Muscle layer of colon (tissue), 2 donors: Measurements from ENCODE around the gene FGF19.

Experiments used
- H3K27ac ChIP-seq: one replicate; pipeline ENCODE4 v1.7.0; 2013; ENCODE audit warnings: low read depth, mild to moderate bottlenecking, low read length, moderate library complexity
- H3K27me3 ChIP-seq, 2 donors: one replicate each; pipeline ENCODE4 v1.7.0; 2013; ENCODE audit warnings: low read length in 2 of 2, mild to moderate bottlenecking in 2 of 2; ENCODE audit not compliant: insufficient read depth in 2 of 2, control insufficient read depth in 1 of 2
- H3K36me3 ChIP-seq: one replicate; pipeline ENCODE4 v1.7.0; 2013; ENCODE audit warnings: mild to moderate bottlenecking, low read length; ENCODE audit not compliant: insufficient read depth
- H3K4me1 ChIP-seq: one replicate; pipeline ENCODE4 v1.7.0; 2013; ENCODE audit warnings: mild to moderate bottlenecking, low read length; ENCODE audit not compliant: insufficient read depth
- H3K4me3 ChIP-seq, 2 donors: one replicate each; pipeline ENCODE4 v1.7.0; 2013; ENCODE audit warnings: low read length in 2 of 2, low read depth in 1 of 2, mild to moderate bottlenecking in 1 of 2, moderate library complexity in 1 of 2
- H3K9ac ChIP-seq: one replicate; pipeline ENCODE4 v1.7.0; 2013; ENCODE audit warnings: low read length
- H3K9me3 ChIP-seq: one replicate; pipeline ENCODE4 v1.7.0; 2013; ENCODE audit warnings: mild to moderate bottlenecking, low read length
- donor health status: abdominal sarcoma.
- donor health status: Adenocarcinoma of cecum.

FGF19 gene

GRCh38 chr11:69680688-69681087 lies 23.1 kb downstream of the FGF19 start:
- H3K9me3 ChIP-seq, result no peaks in the 10 kb centered on the region
- no peak overlapping the region for H3K4me3 ChIP-seq
- no peak overlapping the region for H3K9ac ChIP-seq
- no peaks in the 10 kb centered on the region for H3K4me1 ChIP-seq
- no peaks in the 10 kb centered on the region for H3K36me3 ChIP-seq
- H3K27ac ChIP-seq, result no peak overlapping the region
- peaks cover 0 to under 1% of the 10 kb centered on the region in 2 donors for H3K27me3 ChIP-seq

- Histone ChIP-seq H3K9me3 (no peaks in the 10 kb centered on the region), H3K27ac (no peak overlapping the region), H3K4me1 (peaks cover 13% of the 10 kb centered on the region), H3K36me3 (no peaks in the 10 kb centered on the region), H3K27me3 (no peaks in the 10 kb centered on the region), H3K4me3 (no peak overlapping the region), H3K9ac (no peak overlapping the region)
Measured at GRCh38 chr11:69677749-69678148, 26.1 kb downstream of the FGF19 start.

- Histone ChIP-seq H3K9ac (peak within 1 kb of the TSS; percentile 85), H3K9me3 (no peaks in the 10 kb centered on the region), H3K27me3 (no peaks in the 10 kb centered on the region), H3K27ac (peak within 1 kb of the TSS; percentile 72), H3K4me3 (peak within 1 kb of the TSS; percentile 84 to 94), H3K4me1 (peaks cover 19% of the 10 kb centered on the region), H3K36me3 (peaks cover 19% of the 10 kb centered on the region)
Measured at GRCh38 chr11:69674886-69675714, 28.7 kb downstream of the FGF19 start, which contains the start of gene LTO1. Gene LTO1 (minus strand): TSS chr11:69675353. CDS start chr11:69675239, 114 bp downstream.

DNA sequence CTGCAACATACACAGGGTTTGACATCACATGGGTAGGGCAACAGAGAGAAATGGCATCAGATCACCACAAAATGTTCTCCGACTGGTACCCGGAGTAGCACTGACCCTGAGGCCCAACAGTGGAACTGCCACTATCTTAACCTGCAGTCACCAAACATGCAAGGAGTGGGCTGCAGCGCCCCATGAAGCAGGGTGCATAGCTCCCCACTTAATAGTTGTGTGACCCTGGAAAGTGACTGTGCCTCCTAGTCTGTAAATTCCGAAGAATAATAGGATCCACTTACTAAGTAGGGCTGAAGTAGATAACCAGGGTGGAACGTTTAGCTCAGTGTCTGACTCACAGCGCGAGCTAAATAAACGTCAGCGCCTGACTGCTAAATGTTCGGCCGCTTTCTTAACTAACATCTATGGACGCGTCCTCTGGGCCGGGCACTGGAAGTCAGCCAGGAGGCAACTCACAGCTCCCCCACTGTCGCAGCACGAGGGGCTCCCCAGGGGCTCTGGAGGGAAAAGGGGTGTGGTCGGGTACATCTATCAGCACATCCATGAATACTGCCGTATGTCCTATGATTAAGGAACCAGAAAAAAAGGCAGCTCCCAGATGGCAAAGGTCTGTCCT lies 29.4 kb downstream of the FGF19 start:
- peak overlapping the region; percentile 84 to 94 for H3K4me3 ChIP-seq
- H3K9ac ChIP-seq, result peak overlapping the region; percentile 85
- H3K27me3 ChIP-seq, result no peaks in the 10 kb centered on the region
- peak overlapping the region; percentile 72 for H3K27ac ChIP-seq
- peaks cover 19% of the 10 kb centered on the region for H3K36me3 ChIP-seq
- H3K4me1 ChIP-seq, result peaks cover 22% of the 10 kb centered on the region
- no peaks in the 10 kb centered on the region for H3K9me3 ChIP-seq

DNA sequence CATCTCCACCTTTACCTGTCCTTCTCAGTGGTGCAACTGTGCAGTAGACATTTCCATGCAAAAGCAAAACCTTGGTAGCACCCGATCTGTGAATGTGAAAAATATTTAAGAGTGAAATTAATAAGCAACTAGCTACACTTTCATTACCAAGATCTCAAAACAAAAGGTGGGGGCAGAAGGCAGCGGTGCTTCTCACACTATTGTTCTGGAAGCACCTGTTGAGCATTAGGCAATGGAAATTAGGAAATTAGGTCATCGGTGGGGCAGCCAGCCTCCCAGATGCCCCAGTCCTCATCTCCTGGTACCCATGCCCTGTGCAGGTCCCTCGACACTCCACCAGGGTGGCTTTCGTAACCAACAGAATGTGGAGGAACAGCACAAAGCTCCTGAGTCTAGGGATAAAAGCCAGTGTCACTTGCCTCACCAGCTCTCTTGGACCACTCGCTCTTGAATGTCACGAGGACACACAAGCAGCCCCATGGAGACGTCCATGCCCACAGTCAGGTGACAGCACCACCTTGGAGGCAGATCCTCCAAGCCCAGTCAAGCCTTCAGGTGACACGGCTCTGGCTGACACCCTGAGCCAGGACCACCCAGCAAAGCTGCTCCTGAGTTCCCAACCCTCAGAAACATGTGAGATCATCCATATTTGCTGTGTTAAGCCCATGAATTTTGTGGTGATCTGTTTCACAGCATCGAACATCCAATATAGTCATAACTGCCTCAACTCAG lies 31.9 kb downstream of the FGF19 start:
- H3K4me3 ChIP-seq, result no peak overlapping the region
- peaks cover 22% of the 10 kb centered on the region for H3K4me1 ChIP-seq
- H3K27ac ChIP-seq, result no peak overlapping the region
- no peak overlapping the region for H3K9ac ChIP-seq
- H3K9me3 ChIP-seq, result no peaks in the 10 kb centered on the region
- H3K27me3 ChIP-seq, result no peaks in the 10 kb centered on the region
- H3K36me3 ChIP-seq, result peaks cover 32% of the 10 kb centered on the region

DNA sequence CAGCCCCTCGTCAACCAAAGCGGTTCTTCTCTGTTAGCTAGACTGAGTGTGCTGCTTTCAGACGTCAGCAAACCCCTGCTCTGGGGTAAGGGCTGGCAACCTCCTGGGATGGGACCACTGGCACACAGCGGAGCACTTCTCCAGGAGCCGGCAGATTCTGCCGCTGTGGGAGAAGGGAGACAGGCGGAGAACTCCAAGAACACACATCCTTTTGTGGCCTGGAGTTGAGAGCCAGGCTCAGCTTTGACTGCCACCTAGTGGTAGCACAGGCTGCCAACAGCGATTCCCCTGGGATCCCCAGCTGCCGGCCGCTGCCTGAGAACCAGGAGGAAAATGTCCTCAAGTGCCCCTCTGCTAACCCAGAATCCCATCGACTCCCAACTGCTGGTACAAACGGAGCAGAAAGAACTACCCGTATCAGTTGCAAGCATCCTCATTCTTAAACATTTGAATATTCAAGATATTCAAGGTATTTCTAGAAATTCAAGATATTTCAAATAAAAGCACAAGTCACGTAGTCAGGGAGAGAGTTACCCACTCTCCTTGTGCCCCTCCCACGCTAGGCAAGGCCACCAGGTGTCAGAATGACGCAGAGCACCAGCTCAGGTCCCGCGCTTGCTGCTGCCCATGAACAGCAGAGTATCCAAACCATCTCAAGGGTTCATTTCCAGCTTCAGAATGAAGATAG lies 33.5 kb downstream of the FGF19 start:
- Histone ChIP-seq H3K4me1 (peaks cover 22% of the 10 kb centered on the region), H3K4me3 (no peak overlapping the region), H3K36me3 (peaks cover 37% of the 10 kb centered on the region), H3K9me3 (no peaks in the 10 kb centered on the region), H3K27ac (peak overlapping the region; percentile 10), H3K9ac (no peak overlapping the region), H3K27me3 (no peaks in the 10 kb centered on the region)

DNA sequence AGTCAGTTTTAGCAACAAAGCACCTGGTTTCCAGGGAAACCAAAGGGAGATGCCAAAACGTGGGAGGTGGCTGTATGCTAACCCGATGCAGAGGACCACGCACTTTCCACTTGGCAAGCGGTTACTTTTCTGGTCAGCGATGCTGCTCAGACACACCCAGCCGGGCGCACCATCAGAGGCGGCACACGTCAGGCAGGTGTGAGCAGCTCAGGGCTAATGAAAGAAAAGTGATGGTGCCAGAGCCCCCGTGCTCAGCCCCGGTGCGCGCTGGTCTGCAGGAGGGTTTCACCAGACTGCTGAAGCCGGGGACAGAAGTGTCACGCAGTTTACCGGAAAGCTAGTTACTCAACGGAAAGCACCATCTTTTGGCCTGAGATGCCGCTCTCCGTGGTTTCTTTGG lies 34.3 kb downstream of the FGF19 start:
- peaks cover 37% of the 10 kb centered on the region for H3K36me3 ChIP-seq
- no peaks in the 10 kb centered on the region for H3K27me3 ChIP-seq
- H3K9me3 ChIP-seq, result no peaks in the 10 kb centered on the region
- H3K4me3 ChIP-seq, result no peak overlapping the region
- H3K4me1 ChIP-seq, result peaks cover 20% of the 10 kb centered on the region
- H3K27ac ChIP-seq, result no peak overlapping the region
- no peak overlapping the region for H3K9ac ChIP-seq

DNA sequence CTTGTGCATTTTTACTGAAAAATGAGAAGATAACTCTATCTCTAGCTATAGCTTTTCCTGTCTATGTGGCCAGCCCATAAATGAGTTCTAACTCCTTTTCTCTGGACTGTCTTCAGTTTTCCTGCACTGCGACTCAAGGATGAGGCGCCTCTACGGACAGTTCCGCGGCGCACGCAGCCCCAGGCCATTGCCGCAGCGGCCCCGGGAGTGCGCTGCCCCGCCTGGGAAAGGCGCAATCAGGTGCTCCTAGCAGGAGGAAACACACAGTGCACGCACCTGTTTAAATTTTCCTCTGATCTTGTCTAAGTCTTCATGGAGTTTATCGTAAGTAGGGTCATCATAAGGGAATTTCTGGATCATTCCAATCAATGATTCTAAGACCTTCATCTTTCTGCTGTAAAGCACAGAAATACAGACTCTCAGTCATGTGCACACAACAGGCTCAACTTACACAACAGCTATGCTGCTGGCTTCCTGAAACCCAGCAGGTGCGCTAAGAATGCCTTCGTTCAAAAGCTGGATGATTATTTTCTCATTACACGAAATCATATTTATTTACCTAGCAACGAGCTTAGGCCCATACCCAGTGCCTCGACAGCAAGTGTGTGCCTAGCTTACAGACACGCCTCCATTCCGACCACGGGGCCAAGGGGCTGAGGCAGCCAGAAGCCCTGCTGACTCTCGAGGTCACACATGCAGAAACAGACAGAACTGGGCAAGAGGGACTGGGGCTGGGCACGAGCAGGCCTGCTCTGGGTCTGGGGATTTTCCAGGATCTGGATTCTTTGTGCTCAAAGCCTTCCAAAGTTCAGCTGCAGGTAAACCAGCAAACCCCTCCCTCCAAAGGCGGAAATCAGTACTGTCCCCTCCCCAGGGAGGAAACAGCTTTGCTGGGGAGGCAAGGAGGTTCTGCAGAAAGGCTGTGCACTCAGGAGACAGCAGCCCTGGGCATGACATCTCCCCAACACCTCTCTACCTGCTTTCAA lies 35.9 kb downstream of the FGF19 start:
- Histone ChIP-seq H3K27me3 (no peaks in the 10 kb centered on the region), H3K9ac (no peak overlapping the region), H3K36me3 (peaks cover 37% of the 10 kb centered on the region)

DNA sequence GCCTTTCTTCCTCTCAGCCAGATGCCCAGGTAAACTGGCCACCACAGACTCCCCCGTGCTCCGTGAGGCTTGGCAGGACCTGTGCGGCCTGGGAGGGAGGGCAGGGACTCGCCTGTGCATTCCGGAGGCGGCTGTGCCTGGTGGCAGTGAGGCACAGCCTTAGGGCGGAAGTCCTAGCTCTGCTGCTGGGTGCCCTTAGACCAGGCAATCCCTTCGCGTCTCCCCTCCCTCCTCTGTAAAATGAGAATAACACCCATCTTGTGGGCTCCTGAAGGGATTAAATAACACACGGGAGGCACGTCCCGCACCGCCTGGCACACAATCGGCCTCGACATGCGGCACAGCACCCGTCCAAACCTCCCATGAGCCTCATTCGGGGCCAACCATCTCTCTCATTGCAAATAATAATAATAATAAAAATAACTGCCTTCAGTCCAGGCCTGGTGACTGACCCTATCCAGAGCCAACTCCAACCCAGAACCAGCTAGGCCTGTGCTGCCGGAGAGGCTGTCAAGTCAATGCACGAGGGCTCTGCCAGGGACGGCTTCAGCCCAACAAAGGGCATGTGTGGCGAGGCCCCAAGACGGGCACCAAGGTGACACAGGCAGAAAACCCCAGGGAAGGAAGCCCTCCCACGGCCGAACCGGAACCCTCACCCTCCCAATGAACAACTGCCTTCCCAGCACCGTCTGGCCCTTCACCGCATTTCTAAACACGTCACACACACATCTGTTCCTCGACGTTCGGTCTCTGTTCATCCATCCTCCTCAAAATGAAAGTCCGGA lies 36.9 kb downstream of the FGF19 start:
- H3K36me3 ChIP-seq, result peaks cover 33% of the 10 kb centered on the region
- no peaks in the 10 kb centered on the region for H3K27me3 ChIP-seq

More for the DNA sequence above, 35.9 kb downstream of the FGF19 start:
- Histone ChIP-seq H3K9me3 (no peaks in the 10 kb centered on the region), H3K27ac (no peak overlapping the region), H3K4me3 (no peak overlapping the region), H3K4me1 (peaks cover 10% of the 10 kb centered on the region)

DNA sequence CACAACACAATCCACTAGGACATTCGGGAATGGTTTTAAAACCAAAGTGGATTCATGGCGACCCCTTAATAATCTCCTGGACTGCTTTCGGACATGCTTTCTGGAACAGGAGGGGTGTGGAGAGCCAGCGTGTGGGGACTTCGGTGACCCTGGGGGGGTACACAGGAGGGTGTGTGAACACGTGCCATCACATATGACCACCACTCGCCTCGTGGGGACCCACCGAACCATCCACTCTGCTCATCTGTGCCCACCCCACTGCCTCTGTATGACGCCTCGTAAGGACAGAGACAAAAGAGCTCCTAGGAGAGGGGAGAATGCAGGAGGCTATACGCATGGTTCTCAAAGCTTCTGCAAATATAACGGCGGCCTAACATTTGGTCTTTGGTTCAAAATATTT lies 37.6 kb downstream of the FGF19 start:
- Histone ChIP-seq H3K9ac (no peak overlapping the region), H3K4me3 (no peak overlapping the region), H3K36me3 (peaks cover 26% of the 10 kb centered on the region), H3K9me3 (no peaks in the 10 kb centered on the region), H3K4me1 (peaks cover 10% of the 10 kb centered on the region), H3K27ac (no peak overlapping the region), H3K27me3 (no peaks in the 10 kb centered on the region)

More for the DNA sequence above, 36.9 kb downstream of the FGF19 start:
- Histone ChIP-seq H3K4me3 (no peak overlapping the region), H3K27ac (no peak overlapping the region), H3K4me1 (peaks cover 10% of the 10 kb centered on the region), H3K9ac (no peak overlapping the region), H3K9me3 (no peaks in the 10 kb centered on the region)
